H9 (cell line): ENCODE data around the gene CHTF8. TPM values are rescaled to one million over a fixed set of nuclear protein-coding genes. Genes with fewer than 3 reads are reported as not detected.

Experiments
- DNase-seq: peaks from one replicate; pipeline ENCODE4 v3.0.0-alpha.2; 2017
- H2AFZ ChIP-seq: one replicate; pipeline ENCODE4 v1.6.1; 2013; ENCODE audit warnings: mild to moderate bottlenecking, low read length, control low read depth, moderate library complexity
- H2AK5ac ChIP-seq: 2 replicates; pipeline ENCODE4 v1.6.1; 2013; ENCODE audit warnings: low read length, control low read depth, mixed read lengths; ENCODE audit not compliant: insufficient read length
- H2BK120ac ChIP-seq: one replicate; pipeline ENCODE4 v1.6.1; 2013; ENCODE audit warnings: low read depth, mild to moderate bottlenecking, low read length, control low read depth, inconsistent platforms; ENCODE audit not compliant: poor library complexity, severe bottlenecking
- H2BK12ac ChIP-seq: 2 replicates; pipeline ENCODE4 v1.6.1; 2013; ENCODE audit warnings: low read length, control low read depth, mixed read lengths, low read depth; ENCODE audit not compliant: insufficient read length
- H2BK15ac ChIP-seq: 2 replicates; pipeline ENCODE4 v1.6.1; 2013; ENCODE audit warnings: low read depth, low read length, control low read depth
- H2BK20ac ChIP-seq: one replicate; pipeline ENCODE4 v1.6.1; 2013; ENCODE audit warnings: low read depth, mild to moderate bottlenecking, low read length, control low read depth, inconsistent platforms; ENCODE audit not compliant: poor library complexity, severe bottlenecking
- H2BK5ac ChIP-seq: 2 replicates; pipeline ENCODE4 v1.6.1; 2013; ENCODE audit warnings: low read length, control low read depth, mixed read lengths; ENCODE audit not compliant: insufficient read length
- H3K14ac ChIP-seq: 2 replicates; pipeline ENCODE4 v1.6.1; 2013; ENCODE audit warnings: low read length, control low read depth; ENCODE audit not compliant: insufficient read depth
- H3K18ac ChIP-seq: 2 replicates; pipeline ENCODE4 v1.6.1; 2013; ENCODE audit warnings: low read depth, mild to moderate bottlenecking, mixed read lengths, low read length, control low read depth; ENCODE audit not compliant: insufficient read length
- H3K23ac ChIP-seq: 2 replicates; pipeline ENCODE4 v1.6.1; 2013; ENCODE audit warnings: low read length, control low read depth, mixed read lengths, low read depth; ENCODE audit not compliant: insufficient read length
- H3K23me2 ChIP-seq: 2 replicates; pipeline ENCODE4 v1.6.1; 2013; ENCODE audit warnings: low read depth, mild to moderate bottlenecking, mixed read lengths, low read length, control low read depth; ENCODE audit not compliant: insufficient read length, poor library complexity, severe bottlenecking
- H3K27ac ChIP-seq: 2 replicates; pipeline ENCODE4 v1.5.1; 2013; ENCODE audit warnings: low read length, control low read depth, mixed read lengths, low read depth; ENCODE audit not compliant: insufficient read length
- H3K27me3 ChIP-seq: 2 replicates; pipeline ENCODE4 v1.6.1; 2013; ENCODE audit warnings: low read length, control low read depth, inconsistent platforms; ENCODE audit not compliant: insufficient read depth
- H3K4ac ChIP-seq: 2 replicates; pipeline ENCODE4 v1.6.1; 2013; ENCODE audit warnings: low read depth, mild to moderate bottlenecking, control low read depth, inconsistent platforms, low read length, moderate library complexity
- H3K4me1 ChIP-seq: 2 replicates; pipeline ENCODE4 v1.6.1; 2013; ENCODE audit warnings: low read length, control low read depth, inconsistent platforms; ENCODE audit not compliant: insufficient read depth
- H3K4me2 ChIP-seq: 2 replicates; pipeline ENCODE4 v1.6.1; 2013; ENCODE audit warnings: low read length, control low read depth, mixed read lengths; ENCODE audit not compliant: insufficient read length, insufficient read depth
- H3K56ac ChIP-seq: 2 replicates; pipeline ENCODE4 v1.6.1; 2013; ENCODE audit warnings: low read depth, mild to moderate bottlenecking, mixed read lengths, low read length, control low read depth; ENCODE audit not compliant: insufficient read length
- H3K79me1 ChIP-seq: 2 replicates; pipeline ENCODE4 v1.6.1; 2013; ENCODE audit warnings: low read depth, mild to moderate bottlenecking, moderate library complexity, low read length, control low read depth, inconsistent platforms; ENCODE audit not compliant: insufficient read depth, poor library complexity, severe bottlenecking
- H3K79me2 ChIP-seq: 2 replicates; pipeline ENCODE4 v1.6.1; 2013; ENCODE audit warnings: low read length, control low read depth, inconsistent platforms; ENCODE audit not compliant: insufficient read depth
- H3K9ac ChIP-seq: 2 replicates; pipeline ENCODE4 v1.6.1; 2013; ENCODE audit warnings: low read length, control low read depth, mixed read lengths; ENCODE audit not compliant: insufficient read length; ENCODE audit errors: extremely low read depth
- H3K9me3 ChIP-seq: one replicate; pipeline ENCODE4 v1.6.1; 2013; ENCODE audit warnings: low read depth, low read length, inconsistent platforms; ENCODE audit not compliant: control insufficient read depth
- H3T11ph ChIP-seq: one replicate; pipeline ENCODE4 v1.6.1; 2013; ENCODE audit warnings: mild to moderate bottlenecking, low read length, control low read depth, inconsistent platforms
- H4K20me1 ChIP-seq: one replicate; pipeline ENCODE4 v1.6.1; 2013; ENCODE audit not compliant: control insufficient read depth, insufficient read length, insufficient read depth
- H4K5ac ChIP-seq: 2 replicates; pipeline ENCODE4 v1.6.1; 2013; ENCODE audit warnings: low read depth, mild to moderate bottlenecking, mixed read lengths, low read length, control low read depth; ENCODE audit not compliant: insufficient read length
- H4K8ac ChIP-seq: replicated peaks from 2 replicates; pipeline ENCODE4 v1.6.1; 2013; ENCODE audit warnings: low read length, control low read depth, mixed read lengths, low read depth; ENCODE audit not compliant: insufficient read length
- H4K91ac ChIP-seq: 2 replicates; pipeline ENCODE4 v1.6.1; 2013; ENCODE audit warnings: low read depth, mild to moderate bottlenecking, moderate library complexity, mixed read lengths, low read length, control low read depth; ENCODE audit not compliant: insufficient read length
- H3K27ac Mint-ChIP-seq, 3 experiments: 2 replicates in 2 of 3; 3 replicates in 1 of 3; pipeline ENCODE4 v1.8.0; 2020 to 2021; ENCODE audit warnings: mixed read lengths in 3 of 3, mild to moderate bottlenecking in 1 of 3, moderate library complexity in 1 of 3
- H3K27me3 Mint-ChIP-seq: 2 replicates; pipeline ENCODE4 v1.8.0; 2021; ENCODE audit warnings: low read depth, mild to moderate bottlenecking, moderate library complexity, mixed read lengths
- H3K36me3 Mint-ChIP-seq, 3 experiments: 2 replicates in 2 of 3; 3 replicates in 1 of 3; pipeline ENCODE4 v1.8.0; 2020 to 2021; ENCODE audit warnings: low read depth in 3 of 3, mixed read lengths in 3 of 3; ENCODE audit not compliant: insufficient read depth in 1 of 3
- H3K4me1 Mint-ChIP-seq, 2 experiments: 2 replicates each; pipeline ENCODE4 v1.8.0; 2020; ENCODE audit warnings: mixed read lengths in 2 of 2
- H3K4me3 Mint-ChIP-seq, 2 experiments: 2 replicates in 1 of 2; 3 replicates in 1 of 2; pipeline ENCODE4 v1.8.0; 2020 to 2021; ENCODE audit warnings: mild to moderate bottlenecking in 2 of 2, mixed read lengths in 2 of 2, moderate library complexity in 1 of 2
- H3K9me3 Mint-ChIP-seq, 2 experiments: 2 replicates in 1 of 2; 3 replicates in 1 of 2; pipeline ENCODE4 v1.8.0; 2020; ENCODE audit warnings: mild to moderate bottlenecking in 2 of 2, mixed read lengths in 2 of 2, moderate library complexity in 1 of 2
- CTCF ChIP-seq: fragments of 200-600 bp; sonication (generic); conservative IDR thresholded peaks from 3 replicates; pipeline ENCODE4 v1.8.0; 2021; ENCODE audit warnings: antibody characterized with exemption, mild to moderate bottlenecking
- WGBS: extraction: QIAGEN DNeasy Blood & Tissue Kit; methylation state at CpG from one replicate; pipeline ENCODE4 v1.1.7; 2013; ENCODE audit warnings: missing lambda C conversion rate, low lambda C conversion rate, mixed read lengths; ENCODE audit not compliant: insufficient read length; ENCODE audit errors: extremely low coverage; 5-methylcytosine and 5-hydroxymethylcytosine counted together
- total RNA-seq: library from RNA; stranded (reverse); gene quantifications from 2 replicates; pipeline ENCODE4 v1.2.1, GENCODE V29; 2021

The CHTF8 gene
- total RNA-seq, 1 experiment from 2014 or later: 168 TPM

GRCh38 chr16:69145658-69146057 is 13.3 kb upstream of the CHTF8 start:
- Mint-ChIP-seq H3K4me3 (no peak overlapping the region), H3K27me3 (no peaks in the 10 kb centered on the region; the same call in 1 of the 2 replicates), H3K9me3 (no peaks in the 10 kb centered on the region), H3K36me3 (peaks cover 52 to 79% (median 69%) of the 10 kb centered on the region in 3 experiments; a peak in 6 of 7 replicates), H3K4me1 (no peaks in the 10 kb centered on the region), H3K27ac (no peak overlapping the region; a peak in 2 of 7 replicates)
- H3K23ac ChIP-seq: no peak overlapping the region
- no peak overlapping the region for H3T11ph ChIP-seq
- H4K91ac ChIP-seq: no peak overlapping the region
- no peak overlapping the region for H4K5ac ChIP-seq
- no peak for DNase-seq
- no peak overlapping the region for H2BK15ac ChIP-seq
- WGBS: no CpG with 5 or more reads among the region's 4 CpGs
- H3K18ac ChIP-seq: no peak overlapping the region
- H4K8ac ChIP-seq: no peak overlapping the region
- H3K23me2 ChIP-seq: no peaks in the 10 kb centered on the region
- no peak overlapping the region for H3K56ac ChIP-seq
- H3K79me2 ChIP-seq: no peaks in the 10 kb centered on the region
- H2BK120ac ChIP-seq: no peak overlapping the region
- H3K79me1 ChIP-seq: no peaks in the 10 kb centered on the region
- H3K9ac ChIP-seq: no peak overlapping the region
- H4K20me1 ChIP-seq: no peaks in the 10 kb centered on the region
- H3K9me3 ChIP-seq: no peaks in the 10 kb centered on the region
- no peak overlapping the region for H2BK5ac ChIP-seq
- no peak overlapping the region for H3K14ac ChIP-seq
- no peak overlapping the region for H3K27ac ChIP-seq
- no peak overlapping the region for H2AK5ac ChIP-seq
- H2AFZ ChIP-seq: no peak overlapping the region
- no peaks in the 10 kb centered on the region for H3K27me3 ChIP-seq
- H3K4ac ChIP-seq: no peak overlapping the region
- no peak for TF ChIP-seq CTCF
- no peak overlapping the region for H2BK12ac ChIP-seq
- no peak overlapping the region for H2BK20ac ChIP-seq
- H3K4me1 ChIP-seq: no peaks in the 10 kb centered on the region
- no peak overlapping the region for H3K4me2 ChIP-seq
